Right lobe of liver (tissue), 6 donors: ENCODE measurements around the gene FKBP1A. TPM values are rescaled to one million over a fixed set of nuclear protein-coding genes. Genes with fewer than 3 reads are reported as not detected.

ENCODE experiments used
- ATAC-seq, 4 donors: fragments of 200-7000 bp; cut with Tn5 transposase; one replicate each; pipeline ENCODE4 v1.9.1; 2020; ENCODE audit warnings: mild to moderate bottlenecking in 4 of 4, moderate library complexity in 4 of 4
- DNase-seq, 3 donors: peaks; one replicate each; pipeline ENCODE4 v3.0.0-alpha.2; 2020
- H3K27ac ChIP-seq, 3 donors: fragments of 200-600 bp; one replicate each; pipeline ENCODE4 v1.8.0; 2022
- H3K27me3 ChIP-seq, 2 donors: fragments of 200-600 bp; one replicate each; pipeline ENCODE4 v1.8.0; 2022
- H3K36me3 ChIP-seq, 4 donors: fragments of 200-600 bp; sonication (generic) in 1 of 4; one replicate each; pipeline versions ENCODE4 v1.5.1 to v1.8.0; 2017 to 2022; ENCODE audit warnings: control low read depth in 1 of 4
- H3K4me1 ChIP-seq, 4 donors: fragments of 200-600 bp; sonication (generic) in 1 of 4; one replicate each; pipeline versions ENCODE4 v1.5.1 to v1.8.0; 2017 to 2022; ENCODE audit warnings: control low read depth in 1 of 4
- H3K4me3 ChIP-seq, 3 donors: fragments of 200-600 bp; one replicate each; pipeline ENCODE4 v1.8.0; 2022
- H3K9me3 ChIP-seq, 4 donors: fragments of 200-600 bp; sonication (generic) in 1 of 4; one replicate each; pipeline versions ENCODE4 v1.5.1 to v1.8.0; 2017 to 2022; ENCODE audit warnings: control low read depth in 1 of 4
- POLR2A ChIP-seq: fragments of 450-650 bp; IDR thresholded peaks from one replicate; pipeline ENCODE4 v1.6.1; 2017; ENCODE audit warnings: antibody characterized with exemption, mild to moderate bottlenecking
- WGBS: methylation state at CpG from one replicate; pipeline ENCODE4 v1.1.6; 2018; ENCODE audit warnings: low coverage, low lambda C conversion rate; ENCODE audit not compliant: insufficient coverage; ENCODE audit errors: missing lambda C conversion rate; 5-methylcytosine and 5-hydroxymethylcytosine counted together
- intact Hi-C, 2 donors: fragments of 100-400 bp; cut with DNase I; formaldehyde crosslinking; loops; one replicate each; pipeline versions ENCODE4 v1.11.2 to v1.14.1; 2022
- total RNA-seq, 6 experiments: library from RNA; depleted of rRNA in 2 of 6; stranded (reverse); fragments of >200 nt in 2 of 6; fragmentation: NEBNext Ultra II Directional in 3 of 6; extraction: Animal tissue kit (Norgen Biotek cat#: 25700) in 3 of 6; gene quantifications; one replicate each; pipeline versions ENCODE4 v1.1.0 to v1.2.4, GENCODE V29; 2016 to 2023
- TF ChIP-seq, protein P1 (sequence below), 4 donors: fragments of 200-600 bp in 3 of 4; fragments of 450-650 bp in 1 of 4; IDR thresholded peaks; one replicate each; pipeline versions ENCODE4 v1.5.1 to v1.8.0; 2016 to 2022; ENCODE audit warnings: antibody characterized with exemption in 4 of 4, mild to moderate bottlenecking in 2 of 4
- donor health status: DM: no; HTN: yes; CAD: no.
- donor health status: DM: no; HTN: no; CAD: no.
- donor health status: DM: no; HTN: no; CAD: no.
- donor health status: DM: no; HTN: yes; CAD: no.
- donor health status: DM: no; HTN: yes; CAD: no.

FKBP1A gene
- total RNA-seq, 6 experiments from 2014 or later: 56.9 to 86.9 (median 63.4) TPM

DNA sequence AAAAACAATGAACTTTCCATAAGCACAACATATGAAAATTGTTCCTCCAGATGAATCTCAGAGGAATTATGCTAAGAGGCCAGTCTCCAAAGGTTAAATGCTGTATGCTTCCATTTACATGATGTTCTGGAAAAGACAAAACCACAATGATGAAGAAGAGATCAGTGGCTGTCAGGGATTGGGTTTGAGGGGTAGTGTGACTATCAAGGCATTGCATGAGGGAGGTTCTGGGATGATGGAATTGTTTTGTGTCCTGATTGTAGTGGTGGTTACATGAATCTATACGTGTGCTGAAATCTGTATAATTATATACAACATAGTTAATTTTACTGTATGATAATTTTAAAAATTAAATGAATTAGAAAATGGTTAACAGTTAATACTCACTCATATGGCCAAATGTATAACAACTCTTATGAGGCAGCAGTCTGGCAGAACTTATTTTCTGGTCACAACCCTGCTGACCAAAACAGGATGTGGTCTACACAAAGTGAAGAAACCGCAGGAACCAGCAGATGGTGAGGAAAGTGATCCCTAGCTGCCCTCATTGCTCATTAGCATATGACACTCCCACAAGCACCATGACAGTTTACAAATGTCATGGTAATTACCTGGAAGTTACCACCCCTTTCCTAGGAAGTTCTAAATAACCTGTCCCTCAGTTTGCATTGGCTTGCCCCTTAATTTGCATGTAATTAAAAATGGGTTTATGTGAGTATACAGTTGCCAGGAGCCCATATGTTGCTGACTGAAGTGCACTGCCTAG is 41.9 kb upstream of the FKBP1A start:
- WGBS: 45% methylated on average over 2 of the region's 2 CpGs
- Histone ChIP-seq H3K27ac (no peak overlapping the region), H3K4me3 (no peak overlapping the region), H3K9me3 (no peaks in the 10 kb centered on the region), H3K27me3 (no peaks in the 10 kb centered on the region), H3K36me3 (peaks cover 0 to 2% (median 0%) of the 10 kb centered on the region in 4 donors), H3K4me1 (no peaks in the 10 kb centered on the region)
- ATAC-seq (peak; percentile 63 to 79 (median 66)), DNase-seq (no peak)
- TF ChIP-seq, protein P1, sequence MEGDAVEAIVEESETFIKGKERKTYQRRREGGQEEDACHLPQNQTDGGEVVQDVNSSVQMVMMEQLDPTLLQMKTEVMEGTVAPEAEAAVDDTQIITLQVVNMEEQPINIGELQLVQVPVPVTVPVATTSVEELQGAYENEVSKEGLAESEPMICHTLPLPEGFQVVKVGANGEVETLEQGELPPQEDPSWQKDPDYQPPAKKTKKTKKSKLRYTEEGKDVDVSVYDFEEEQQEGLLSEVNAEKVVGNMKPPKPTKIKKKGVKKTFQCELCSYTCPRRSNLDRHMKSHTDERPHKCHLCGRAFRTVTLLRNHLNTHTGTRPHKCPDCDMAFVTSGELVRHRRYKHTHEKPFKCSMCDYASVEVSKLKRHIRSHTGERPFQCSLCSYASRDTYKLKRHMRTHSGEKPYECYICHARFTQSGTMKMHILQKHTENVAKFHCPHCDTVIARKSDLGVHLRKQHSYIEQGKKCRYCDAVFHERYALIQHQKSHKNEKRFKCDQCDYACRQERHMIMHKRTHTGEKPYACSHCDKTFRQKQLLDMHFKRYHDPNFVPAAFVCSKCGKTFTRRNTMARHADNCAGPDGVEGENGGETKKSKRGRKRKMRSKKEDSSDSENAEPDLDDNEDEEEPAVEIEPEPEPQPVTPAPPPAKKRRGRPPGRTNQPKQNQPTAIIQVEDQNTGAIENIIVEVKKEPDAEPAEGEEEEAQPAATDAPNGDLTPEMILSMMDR (IDR thresholded peaks at IDR 0.05): no peak
- no peak for TF ChIP-seq POLR2A
- intact Hi-C loops: loop anchor here in 1 of 2 donors (5.0 kb wide), 1 partner anchor 122 kb away; no protein-coding TSS in a partner anchor

DNA sequence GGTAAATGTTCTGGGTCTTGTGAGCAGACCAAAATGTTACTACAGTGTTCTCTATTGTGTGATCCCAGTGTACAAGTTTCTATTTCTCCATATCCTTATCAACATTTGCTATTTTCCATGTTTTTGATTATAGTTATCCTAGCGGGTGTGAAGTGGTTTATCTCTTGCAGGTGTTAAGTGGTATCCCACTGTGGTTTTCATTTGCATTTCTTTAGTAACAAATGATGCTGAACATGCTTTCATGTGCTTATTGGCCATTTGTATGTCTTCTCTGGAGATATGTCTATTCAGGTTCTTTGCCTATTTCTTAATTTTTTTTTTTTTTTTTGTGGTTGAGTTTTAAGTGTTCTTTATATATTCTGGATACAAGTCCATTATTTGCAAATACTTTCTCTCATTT is 38.3 kb upstream of the FKBP1A start:
- no peak for TF ChIP-seq POLR2A
- TF ChIP-seq, protein P1 (IDR thresholded peaks at IDR 0.05): no peak
- H3K27ac ChIP-seq: no peak overlapping the region
- ATAC-seq: no peak
- H3K4me1 ChIP-seq: no peaks in the 10 kb centered on the region
- 25% methylated on average over 1 of the region's 1 CpG for WGBS
- no peaks in the 10 kb centered on the region for H3K9me3 ChIP-seq
- no peak overlapping the region for H3K4me3 ChIP-seq
- H3K36me3 ChIP-seq: no peaks in the 10 kb centered on the region
- no peak for DNase-seq
- intact Hi-C loops: no loop called here
- H3K27me3 ChIP-seq: no peaks in the 10 kb centered on the region

DNA sequence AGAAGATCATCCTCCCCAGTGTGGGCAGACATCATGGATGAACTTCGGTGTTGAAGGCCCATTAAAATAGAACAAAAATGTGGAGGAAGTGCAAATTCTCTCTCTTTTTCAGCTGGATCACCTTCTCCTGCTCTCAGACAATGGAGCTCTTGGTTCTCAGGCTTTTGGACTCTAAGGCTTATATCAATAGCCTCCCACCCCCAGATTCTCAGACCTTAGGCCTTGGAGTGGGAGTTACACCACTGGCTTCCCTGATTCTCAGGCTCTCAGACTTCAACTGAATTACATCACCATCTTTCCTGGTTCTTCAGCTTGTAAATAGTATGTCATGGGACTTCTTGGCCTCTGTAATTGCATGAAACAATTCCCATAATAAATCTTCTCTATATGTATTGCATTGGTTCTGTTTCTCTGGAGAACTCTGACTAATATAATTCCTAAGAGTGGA is 37.2 kb upstream of the FKBP1A start:
- Histone ChIP-seq H3K4me1 (no peaks in the 10 kb centered on the region), H3K4me3 (no peak overlapping the region), H3K27ac (no peak overlapping the region), H3K27me3 (no peaks in the 10 kb centered on the region), H3K36me3 (no peaks in the 10 kb centered on the region), H3K9me3 (no peaks in the 10 kb centered on the region)
- WGBS: 100% methylated on average over 1 of the region's 1 CpG
- no peak for DNase-seq
- TF ChIP-seq POLR2A: no peak
- TF ChIP-seq, protein P1 (IDR thresholded peaks at IDR 0.05): no peak
- ATAC-seq: no peak
- intact Hi-C loops: no loop called here

DNA sequence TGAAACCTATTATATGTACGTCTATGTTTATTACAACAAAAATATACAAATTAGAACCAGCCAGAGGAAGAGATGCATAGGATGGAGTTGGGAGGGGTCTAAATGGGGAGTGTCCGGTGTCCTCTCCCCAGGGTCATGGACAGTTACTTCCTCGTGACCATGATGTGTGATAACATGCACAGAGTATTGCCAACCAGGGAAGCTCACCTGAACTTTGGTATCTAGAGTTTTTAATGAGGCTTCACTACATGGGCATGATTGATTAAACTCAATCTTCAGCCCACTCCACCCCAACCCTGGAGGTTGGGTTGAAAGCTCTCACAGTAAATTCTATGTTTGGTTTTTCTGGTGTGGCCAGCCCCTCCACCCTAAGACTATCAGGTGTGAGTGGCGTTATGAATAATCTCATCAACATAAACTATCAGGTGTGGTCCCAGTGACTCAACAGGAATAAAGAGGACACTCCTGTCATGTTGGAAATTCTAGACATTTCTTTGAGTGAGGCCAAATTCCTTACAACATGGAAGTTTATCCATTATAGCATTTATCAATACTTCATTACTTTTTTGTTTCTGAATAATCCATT is 36.4 kb upstream of the FKBP1A start:
- no peak for ATAC-seq
- no peaks in the 10 kb centered on the region for H3K4me1 ChIP-seq
- H3K9me3 ChIP-seq: no peaks in the 10 kb centered on the region
- H3K36me3 ChIP-seq: no peaks in the 10 kb centered on the region
- intact Hi-C loops: no loop called here
- TF ChIP-seq, protein P1 (IDR thresholded peaks at IDR 0.05): no peak
- TF ChIP-seq POLR2A: no peak
- 55% methylated on average over 4 of the region's 4 CpGs for WGBS
- no peak for DNase-seq
- no peak overlapping the region for H3K27ac ChIP-seq
- H3K4me3 ChIP-seq: no peak overlapping the region
- no peaks in the 10 kb centered on the region for H3K27me3 ChIP-seq
